Inflammatory macrophage treated with lipopolysaccharide for 4 hours (primary cell): Measurements from ENCODE around the gene MTX3.
A peak's percentile ranks its signal among the peaks of the same experiment; 100 is the strongest.

Experiments used
- DNase-seq: peaks from one replicate; pipeline ENCODE4 v3.0.0-alpha.2; 2020

MTX3 gene, protein sequence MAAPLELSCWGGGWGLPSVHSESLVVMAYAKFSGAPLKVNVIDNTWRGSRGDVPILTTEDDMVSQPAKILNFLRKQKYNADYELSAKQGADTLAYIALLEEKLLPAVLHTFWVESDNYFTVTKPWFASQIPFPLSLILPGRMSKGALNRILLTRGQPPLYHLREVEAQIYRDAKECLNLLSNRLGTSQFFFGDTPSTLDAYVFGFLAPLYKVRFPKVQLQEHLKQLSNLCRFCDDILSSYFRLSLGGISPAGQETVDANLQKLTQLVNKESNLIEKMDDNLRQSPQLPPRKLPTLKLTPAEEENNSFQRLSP

DNA sequence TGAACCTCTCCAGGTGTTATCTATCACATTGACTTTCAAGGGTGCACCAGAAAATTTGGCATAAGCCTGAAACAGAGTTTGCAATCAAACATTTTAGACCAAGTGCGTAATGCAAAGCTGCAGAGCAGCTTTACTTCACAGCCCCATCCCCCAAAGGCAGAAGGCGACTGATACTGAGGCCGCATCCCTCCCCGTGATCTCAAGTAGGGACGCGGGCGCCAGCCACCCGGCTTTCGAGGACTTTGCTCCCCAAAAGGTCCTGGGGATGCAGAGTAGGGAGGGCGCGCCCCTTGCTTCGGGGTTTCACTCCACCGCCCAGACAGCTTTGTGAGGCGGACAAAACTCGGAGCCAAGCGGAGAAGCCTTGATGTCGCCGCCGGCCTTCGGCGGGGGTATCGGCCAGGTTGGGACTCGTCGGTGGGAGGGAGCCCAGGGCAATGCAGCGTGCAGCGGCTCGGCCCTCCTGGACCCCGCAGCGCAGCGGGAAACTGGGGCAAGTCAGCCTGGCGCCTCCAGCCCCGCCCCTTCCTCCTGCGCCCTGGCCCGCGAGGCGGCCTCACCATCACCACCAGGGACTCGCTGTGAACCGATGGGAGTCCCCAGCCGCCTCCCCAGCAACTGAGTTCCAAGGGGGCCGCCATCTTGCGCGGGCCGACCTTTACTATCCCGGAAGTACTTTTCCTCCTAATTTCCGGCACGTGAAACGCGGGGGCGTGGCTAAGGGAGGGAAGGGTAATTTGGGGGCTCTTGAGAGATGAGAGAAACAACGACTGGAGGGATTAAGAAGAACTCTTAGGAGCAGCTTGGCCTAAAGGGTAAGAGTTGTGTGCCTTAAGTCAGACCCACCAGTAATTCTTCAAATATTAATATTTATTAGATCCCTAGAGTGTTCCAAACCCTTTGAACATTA, at the start of gene MTX3:
Gene MTX3 (minus strand): TSS at position 665 of the 910 bp plus-strand sequence. CDS start 24 bp downstream, at position 641.
- DNase-seq = peak; percentile 83

DNA sequence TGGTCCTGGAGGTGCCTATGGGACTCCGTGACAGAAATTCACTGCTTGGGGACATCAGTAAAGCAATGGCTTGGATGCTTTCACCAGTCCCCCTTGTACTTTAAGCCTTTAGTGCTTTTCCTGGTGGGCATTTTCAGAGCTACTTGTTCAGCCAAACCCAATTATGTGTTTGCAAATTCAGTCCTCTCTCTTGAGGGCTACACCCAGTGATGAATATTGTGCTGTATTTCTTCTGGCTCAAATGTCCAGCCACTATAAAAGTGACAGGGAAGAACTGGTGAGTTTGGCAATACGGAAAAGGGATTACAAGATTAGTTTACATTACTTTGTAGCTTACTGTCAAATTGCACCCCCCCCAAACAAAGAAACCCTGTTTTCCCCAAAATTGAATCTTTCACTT, 48.6 kb upstream of the MTX3 start:
- DNase-seq = no peak

GRCh38 chr5:80037366-80037765, 46.3 kb upstream of the MTX3 start:
- DNase-seq = no peak

- no peak for DNase-seq
These were observed 45.6 kb upstream of the MTX3 start for GRCh38 chr5:80036615-80037014.

DNA sequence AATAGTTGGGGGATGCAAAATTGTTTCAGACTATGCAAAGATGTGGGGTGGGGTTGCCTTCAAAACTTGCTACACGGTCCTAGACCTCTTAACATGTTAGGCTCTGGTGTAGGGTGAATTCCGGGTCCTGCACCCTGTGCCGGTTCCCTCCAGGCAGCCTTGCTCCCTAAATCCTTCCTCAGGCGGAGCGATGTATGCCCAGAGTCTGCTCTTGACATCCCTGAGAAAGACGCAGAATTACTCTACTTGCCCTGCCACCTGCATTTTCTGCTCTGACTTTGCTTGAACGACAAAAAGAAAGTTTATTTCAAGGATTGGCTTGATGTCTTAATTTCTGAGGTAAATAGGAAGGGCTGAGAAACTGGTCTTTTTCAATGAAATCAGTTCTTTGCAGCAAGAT, 44.8 kb upstream of the MTX3 start:
- DNase-seq = no peak

DNA sequence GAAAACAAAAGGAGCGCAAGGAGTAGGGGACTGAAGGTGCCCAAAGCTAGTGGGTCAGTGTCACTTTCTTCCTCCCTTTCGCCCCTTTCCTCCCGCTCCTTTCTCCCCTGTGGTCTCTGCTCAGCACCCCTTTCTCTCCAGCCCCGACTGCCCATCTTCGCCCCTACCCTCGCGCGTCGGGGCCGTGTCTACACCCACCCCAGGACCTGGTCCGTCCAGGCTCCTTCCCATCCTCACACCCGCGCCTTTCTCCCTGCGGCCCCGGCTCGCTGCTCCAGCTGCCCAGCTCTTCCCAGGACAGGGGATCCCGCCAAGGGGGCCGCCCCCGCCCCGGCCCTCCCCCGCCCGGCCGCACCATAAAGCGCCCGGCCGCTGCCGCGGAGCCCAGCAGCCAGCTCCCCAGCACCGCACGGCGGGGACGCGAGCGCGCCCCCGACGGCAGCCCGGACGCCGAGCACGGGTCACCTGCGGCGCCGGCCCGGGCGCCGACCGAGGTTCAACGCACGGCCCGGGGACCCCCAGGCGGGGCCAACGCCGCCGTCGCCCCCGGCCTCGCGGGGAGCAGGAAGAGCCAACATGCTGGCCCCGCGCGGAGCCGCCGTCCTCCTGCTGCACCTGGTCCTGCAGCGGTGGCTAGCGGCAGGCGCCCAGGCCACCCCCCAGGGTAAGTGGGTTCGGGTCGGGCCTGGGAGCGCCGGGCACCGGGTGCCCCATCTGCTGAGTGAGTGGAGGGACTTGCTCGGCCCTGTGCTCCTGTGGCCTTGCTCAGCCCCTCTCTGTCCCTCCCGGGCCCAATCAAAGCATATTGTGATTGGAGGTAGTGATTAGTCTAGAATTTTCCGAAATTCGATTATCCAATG, 44.1 kb upstream of the MTX3 start, which contains the start of gene THBS4:
Gene THBS4 (plus strand): TSS at position 387 of the 860 bp plus-strand sequence. CDS start 190 bp downstream, at position 577.
- DNase-seq = no peak

- DNase-seq = no peak
These were observed 43.5 kb upstream of the MTX3 start for GRCh38 chr5:80034559-80034958.

DNA sequence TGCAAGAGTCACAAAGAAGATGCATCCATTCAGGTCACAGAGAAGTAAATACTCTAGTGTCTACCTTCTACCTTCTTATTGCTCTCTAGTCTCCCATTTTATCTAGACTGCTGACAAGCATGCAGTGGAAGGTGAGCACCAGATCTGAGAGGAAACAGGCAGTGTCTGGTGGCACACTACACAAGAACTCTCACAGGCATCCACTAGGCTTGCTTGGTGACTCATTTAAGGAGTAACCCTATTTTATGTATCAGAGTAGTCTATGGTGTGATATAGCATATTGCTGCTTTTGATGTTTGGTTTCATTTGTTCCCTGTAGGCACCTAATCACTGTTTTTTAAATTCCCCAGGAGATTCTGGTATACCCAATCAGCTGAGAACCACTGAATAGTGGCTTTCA, 42.5 kb upstream of the MTX3 start:
- DNase-seq = no peak

- no peak for DNase-seq
These were observed 40.0 kb upstream of the MTX3 start for GRCh38 chr5:80031109-80031508.

DNA sequence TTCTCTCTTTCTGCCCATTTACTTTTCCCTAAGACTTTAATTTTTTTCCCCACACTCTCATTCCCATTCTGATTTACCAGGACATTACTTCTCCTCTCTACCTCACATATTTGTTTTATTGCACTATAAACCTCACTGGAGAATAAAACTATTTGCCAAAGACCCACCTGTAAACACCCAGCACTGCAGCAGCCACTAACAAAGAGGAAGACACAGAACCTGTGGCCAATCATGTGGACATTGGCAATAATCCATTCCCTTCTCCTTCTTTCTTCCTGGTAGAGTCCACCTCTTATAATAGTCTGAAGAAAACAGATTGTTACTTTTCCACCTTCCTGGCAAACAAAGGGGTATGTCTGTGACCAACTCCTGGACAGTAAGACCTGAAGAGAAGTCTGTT, 35.8 kb upstream of the MTX3 start:
- no peak for DNase-seq

- no peak for DNase-seq
These were observed 34.0 kb upstream of the MTX3 start for GRCh38 chr5:80025069-80025468.

- DNase-seq = no peak
These were observed 19.8 kb upstream of the MTX3 start for GRCh38 chr5:80010754-80011392.

DNA sequence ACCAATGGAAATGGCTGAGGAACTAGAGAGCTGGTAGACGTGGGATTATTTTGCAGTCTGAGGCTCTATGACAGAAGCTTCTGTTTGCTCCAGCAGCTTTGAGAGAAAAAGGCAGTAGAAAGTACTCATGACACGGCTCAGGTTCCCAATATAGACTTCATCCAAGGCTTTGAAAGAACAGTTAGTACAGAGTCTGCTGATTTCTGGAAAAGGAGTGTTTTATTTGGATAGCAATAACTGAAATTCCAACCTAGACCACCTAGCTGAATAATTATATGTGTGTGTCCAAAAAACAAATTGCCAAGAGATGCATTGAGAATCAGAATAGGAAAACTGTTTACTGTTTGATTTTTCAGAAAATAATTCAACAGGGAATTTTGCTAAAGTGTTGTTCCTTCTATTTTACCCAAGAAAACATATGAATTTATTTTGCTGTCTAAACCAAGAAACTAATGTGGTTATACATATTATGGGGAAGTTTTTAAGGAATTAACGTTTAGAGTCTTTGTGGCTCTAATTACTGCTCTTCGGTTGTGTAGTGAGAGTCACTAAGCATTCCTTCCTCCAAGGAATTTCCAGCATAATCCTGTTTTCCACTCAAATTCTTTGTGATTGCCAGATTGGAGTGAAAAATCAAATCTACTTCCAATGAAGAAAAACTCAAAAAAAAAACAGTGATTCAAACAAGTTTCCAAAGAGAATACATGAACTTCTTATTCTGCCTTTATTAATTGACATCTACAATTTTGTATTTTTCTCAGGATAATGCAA, 18.1 kb upstream of the MTX3 start:
- DNase-seq = no peak

DNA sequence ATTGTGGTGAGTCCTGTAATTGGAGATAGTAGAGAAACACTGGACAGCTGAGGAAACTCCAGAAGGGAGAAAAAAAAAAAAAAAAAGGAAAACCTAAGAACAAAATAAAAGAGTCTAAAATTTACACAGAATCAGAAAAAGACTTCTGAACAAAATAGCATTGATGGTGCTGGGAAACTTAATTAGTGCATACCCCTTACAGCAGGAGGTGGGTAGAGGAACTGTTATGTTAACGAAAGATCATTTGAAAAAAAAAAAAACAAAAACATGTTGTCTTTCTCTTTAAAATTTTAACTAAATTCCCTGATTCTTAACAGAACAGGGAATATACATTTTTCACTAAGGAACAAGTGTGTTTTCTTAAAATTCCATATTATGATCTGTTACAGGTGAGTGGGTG, 11.6 kb upstream of the MTX3 start:
- DNase-seq = no peak

- no peak for DNase-seq
These were observed 8.7 kb upstream of the MTX3 start for GRCh38 chr5:79999722-80000121.

DNA sequence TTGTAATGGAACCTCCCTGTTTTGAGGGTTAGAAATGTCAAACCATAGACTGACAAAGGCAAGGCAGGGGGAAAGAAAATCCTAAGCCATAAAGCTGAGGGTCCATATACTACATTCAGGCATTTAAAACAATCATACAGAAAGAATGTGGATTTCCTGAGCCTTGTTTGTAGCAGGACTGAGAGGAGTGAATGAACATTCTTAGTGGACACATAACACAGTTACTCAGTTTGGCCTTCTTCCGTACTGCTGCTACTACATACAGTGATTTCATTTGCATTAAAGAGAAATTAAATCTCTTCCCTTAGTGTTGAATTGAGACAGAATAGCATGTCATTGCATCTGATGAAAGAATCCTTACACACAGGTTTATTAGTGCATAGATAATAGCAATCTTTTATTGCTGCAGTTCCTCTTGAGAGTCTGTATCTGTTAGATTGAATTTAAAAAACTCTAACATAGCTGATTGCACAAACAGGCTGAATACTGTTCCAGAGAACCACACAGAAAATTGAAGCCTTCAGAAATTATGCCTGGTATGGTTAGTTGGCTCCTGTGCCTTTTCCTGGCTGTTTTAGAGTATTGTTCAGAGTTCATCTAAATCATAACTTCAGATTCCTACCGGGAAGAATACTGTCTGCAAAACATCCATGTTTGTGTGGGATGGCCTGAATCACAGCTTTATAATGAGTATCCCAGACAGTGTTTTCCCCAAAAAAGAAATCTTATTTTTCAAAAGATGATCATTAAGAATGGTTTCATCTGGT, 2.0 kb upstream of the MTX3 start:
- DNase-seq = no peak

GRCh38 chr5:79990205-79990597, 861 bp downstream of the MTX3 start:
- peak; percentile 11 for DNase-seq

- no peak for DNase-seq
These were observed 4.8 kb downstream of the MTX3 start for GRCh38 chr5:79986260-79986659.

- DNase-seq = no peak
These were observed 5.8 kb downstream of the MTX3 start for GRCh38 chr5:79985288-79985687.

DNA sequence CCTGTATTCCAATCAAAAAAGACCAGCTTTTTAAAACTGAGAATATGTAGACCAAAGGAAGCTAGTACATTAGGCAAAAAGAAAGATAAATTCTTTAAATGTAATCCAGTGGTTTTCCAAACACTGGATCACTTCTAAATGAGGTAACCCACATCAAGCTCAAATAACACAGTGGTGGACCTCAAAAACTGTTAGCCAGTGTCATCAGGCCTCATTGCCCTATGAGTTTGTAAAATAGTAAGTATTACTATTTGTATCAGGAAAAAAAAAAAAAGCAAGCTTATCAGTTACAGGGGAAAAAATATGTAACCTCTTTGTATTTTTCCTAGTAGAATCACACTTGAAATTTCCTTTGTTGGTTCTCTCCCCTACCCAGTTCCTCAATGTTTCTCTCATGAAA, 6.7 kb downstream of the MTX3 start:
- no peak for DNase-seq

DNA sequence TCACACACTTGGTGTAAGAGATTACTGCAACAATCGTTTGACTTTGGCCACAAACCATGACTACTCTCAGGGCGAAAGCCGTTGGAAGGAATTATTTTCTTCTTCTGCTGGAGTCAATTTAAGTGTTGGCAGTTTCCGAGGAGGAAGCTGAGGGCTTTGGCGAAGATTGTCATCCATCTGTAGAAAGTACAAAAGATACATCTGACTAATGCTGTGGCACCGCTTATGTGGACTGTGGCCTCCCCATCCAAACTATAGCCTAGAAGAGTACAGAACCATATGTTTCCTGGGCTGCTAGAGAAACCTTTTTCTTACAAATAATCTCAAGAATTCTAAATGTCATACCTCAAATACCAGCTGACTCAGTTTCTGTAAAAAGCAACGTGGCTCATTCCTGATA, 7.4 kb downstream of the MTX3 start:
- no peak for DNase-seq
